Body of pancreas (tissue), 4 donors: ENCODE results near the gene ZFP69B. TPM values are rescaled to one million over a fixed set of nuclear protein-coding genes. Genes with fewer than 3 reads are reported as not detected.
"Not testable (repeated sequence)": the region's sequence is repeated elsewhere in the genome, so short reads cannot be mapped to it uniquely, and the experiment has no call there.

ENCODE experiments used
- ATAC-seq: fragments of 150-250 bp; one replicate; pipeline ENCODE4 v1.9.1; 2016
- DNase-seq, 4 donors: peaks; one replicate each; pipeline ENCODE4 v3.0.0-alpha.2; 2019
- H3K27ac ChIP-seq, 4 donors: fragments of 200-600 bp; sonication (generic); 1 replicate in 3 of 4; 2 replicates in 1 of 4; pipeline versions ENCODE4 v1.5.1 to v1.6.1; 2016 to 2019; ENCODE audit warnings: mild to moderate bottlenecking in 1 of 4, mixed read lengths in 1 of 4, moderate library complexity in 1 of 4
- H3K27me3 ChIP-seq, 2 donors: fragments of 200-600 bp; sonication (generic); one replicate each; pipeline ENCODE4 v1.6.0; 2016; ENCODE audit warnings: mild to moderate bottlenecking in 1 of 2
- H3K36me3 ChIP-seq, 2 donors: fragments of 200-600 bp; sonication (generic); replicated peaks in 1 of 2; 2 replicates each; pipeline ENCODE4 v1.5.1; 2016; ENCODE audit warnings: low read depth in 2 of 2; ENCODE audit not compliant: insufficient read depth in 1 of 2
- H3K4me1 ChIP-seq: fragments of 200-600 bp; sonication (generic); one replicate; pipeline ENCODE4 v1.6.0; 2016
- H3K4me3 ChIP-seq, 2 donors: fragments of 200-600 bp; sonication (generic); 1 replicate in 1 of 2; 2 replicates in 1 of 2; pipeline ENCODE4 v1.5.1; 2016 to 2019
- H3K9me3 ChIP-seq, 3 donors: fragments of 200-600 bp; sonication (generic); 1 replicate in 2 of 3; 2 replicates in 1 of 3; pipeline ENCODE4 v1.5.1; 2016
- POLR2A ChIP-seq, 3 donors: fragments of 450-650 bp; IDR thresholded peaks; one replicate each; pipeline ENCODE4 v1.6.1; 2016; ENCODE audit warnings: antibody characterized with exemption in 3 of 3, mild to moderate bottlenecking in 2 of 3
- WGBS, 2 donors: methylation state at CpG; one replicate each; pipeline ENCODE4 v1.1.5; 2017; 5-methylcytosine and 5-hydroxymethylcytosine counted together
- intact Hi-C: fragments of 100-400 bp; cut with DNase I; formaldehyde crosslinking; loops from one replicate; pipeline ENCODE4 v1.15.1; 2023
- total RNA-seq, 2 donors: library from RNA; depleted of rRNA; stranded (reverse); fragments of >200 nt; gene quantifications; one replicate each; pipeline ENCODE4 v1.1.0, GENCODE V29; 2016
- TF ChIP-seq, protein P1 (sequence below), 7 experiments: fragments of 450-650 bp in 4 of 7; fragments of 200-600 bp in 3 of 7; sonication (generic) in 3 of 7; IDR thresholded peaks; one replicate each; pipeline ENCODE4 v1.5.1; 2016 to 2019; ENCODE audit warnings: antibody characterized with exemption in 7 of 7

ZFP69B gene
- total RNA-seq, 2 donors from 2014 or later = 0.66 to 1.8 TPM

DNA sequence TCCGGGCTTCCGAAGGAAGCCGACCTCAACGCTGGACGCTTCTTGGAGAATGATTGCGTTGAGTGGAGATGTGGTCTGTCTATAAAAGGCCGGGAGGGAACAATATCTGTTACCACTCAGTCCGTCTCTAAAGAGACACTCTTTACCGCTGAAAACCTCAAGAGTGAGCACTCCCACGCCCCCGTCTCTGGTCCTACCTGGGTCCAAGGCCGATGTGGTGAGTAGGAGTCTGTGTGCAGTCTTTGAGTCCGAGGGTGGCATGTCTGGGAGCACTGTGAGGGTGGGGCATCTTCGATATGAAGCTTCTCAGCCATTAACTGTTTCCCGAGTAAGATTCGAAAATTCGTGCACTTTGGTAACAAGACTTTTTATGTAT, 27.4 kb downstream of the ZFP69B start:
- peak overlapping the region in 3 of 4 donors; percentile 49 to 68 (median 60) for H3K27ac ChIP-seq
- H3K27me3 ChIP-seq = no peaks in the 10 kb centered on the region
- peaks cover 8% of the 10 kb centered on the region for H3K4me1 ChIP-seq
- DNase-seq (peak in 2 of 4 donors; percentile 14), ATAC-seq (peak; percentile 34)
- no peak for TF ChIP-seq POLR2A (IDR thresholded peaks at IDR 0.05)
- TF ChIP-seq, protein P1, sequence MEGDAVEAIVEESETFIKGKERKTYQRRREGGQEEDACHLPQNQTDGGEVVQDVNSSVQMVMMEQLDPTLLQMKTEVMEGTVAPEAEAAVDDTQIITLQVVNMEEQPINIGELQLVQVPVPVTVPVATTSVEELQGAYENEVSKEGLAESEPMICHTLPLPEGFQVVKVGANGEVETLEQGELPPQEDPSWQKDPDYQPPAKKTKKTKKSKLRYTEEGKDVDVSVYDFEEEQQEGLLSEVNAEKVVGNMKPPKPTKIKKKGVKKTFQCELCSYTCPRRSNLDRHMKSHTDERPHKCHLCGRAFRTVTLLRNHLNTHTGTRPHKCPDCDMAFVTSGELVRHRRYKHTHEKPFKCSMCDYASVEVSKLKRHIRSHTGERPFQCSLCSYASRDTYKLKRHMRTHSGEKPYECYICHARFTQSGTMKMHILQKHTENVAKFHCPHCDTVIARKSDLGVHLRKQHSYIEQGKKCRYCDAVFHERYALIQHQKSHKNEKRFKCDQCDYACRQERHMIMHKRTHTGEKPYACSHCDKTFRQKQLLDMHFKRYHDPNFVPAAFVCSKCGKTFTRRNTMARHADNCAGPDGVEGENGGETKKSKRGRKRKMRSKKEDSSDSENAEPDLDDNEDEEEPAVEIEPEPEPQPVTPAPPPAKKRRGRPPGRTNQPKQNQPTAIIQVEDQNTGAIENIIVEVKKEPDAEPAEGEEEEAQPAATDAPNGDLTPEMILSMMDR (IDR thresholded peaks at IDR 0.05) = no peak
- intact Hi-C loops = no loop called here
- H3K4me3 ChIP-seq = peak overlapping the region; percentile 76 to 85
- 1 to 2% methylated on average over 7 to 17 of the region's 17 CpGs for WGBS, 2 donors
- no peaks in the 10 kb centered on the region for H3K9me3 ChIP-seq
- no peaks in the 10 kb centered on the region for H3K36me3 ChIP-seq

- Histone ChIP-seq H3K27ac (no peak overlapping the region), H3K4me3 (no peak overlapping the region), H3K36me3 (no peaks in the 10 kb centered on the region), H3K27me3 (no peaks in the 10 kb centered on the region), H3K9me3 (no peaks in the 10 kb centered on the region), H3K4me1 (peaks cover 8% of the 10 kb centered on the region)
- intact Hi-C loops = no loop called here
- TF ChIP-seq, protein P1 (IDR thresholded peaks at IDR 0.05) = no peak
- TF ChIP-seq POLR2A (IDR thresholded peaks at IDR 0.05) = no peak
- no peak for DNase-seq
- ATAC-seq = no peak
- 28 to 33% methylated on average over 2 of the region's 2 CpGs for WGBS, 2 donors
These were observed 28.0 kb downstream of the ZFP69B start for GRCh38 chr1:40478276-40478675.

DNA sequence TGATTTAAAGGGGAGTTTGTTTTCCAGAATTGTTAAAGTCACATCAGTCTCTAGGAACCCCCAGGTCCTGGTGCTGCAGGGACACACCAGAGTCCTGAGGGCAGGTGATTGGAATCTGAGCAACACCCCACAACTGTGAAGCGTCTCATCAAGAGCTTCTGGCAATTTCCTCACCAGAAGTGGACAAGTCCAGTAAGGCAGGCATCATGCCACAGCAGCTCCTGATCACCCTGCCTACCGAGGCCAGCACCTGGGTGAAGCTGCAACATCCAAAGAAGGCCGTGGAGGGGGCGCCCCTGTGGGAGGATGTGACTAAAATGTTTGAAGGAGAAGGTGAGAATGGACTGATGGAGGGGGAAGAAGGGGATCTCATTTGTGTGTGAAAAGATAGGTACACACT, 28.9 kb downstream of the ZFP69B start:
- intact Hi-C loops = no loop called here

DNA sequence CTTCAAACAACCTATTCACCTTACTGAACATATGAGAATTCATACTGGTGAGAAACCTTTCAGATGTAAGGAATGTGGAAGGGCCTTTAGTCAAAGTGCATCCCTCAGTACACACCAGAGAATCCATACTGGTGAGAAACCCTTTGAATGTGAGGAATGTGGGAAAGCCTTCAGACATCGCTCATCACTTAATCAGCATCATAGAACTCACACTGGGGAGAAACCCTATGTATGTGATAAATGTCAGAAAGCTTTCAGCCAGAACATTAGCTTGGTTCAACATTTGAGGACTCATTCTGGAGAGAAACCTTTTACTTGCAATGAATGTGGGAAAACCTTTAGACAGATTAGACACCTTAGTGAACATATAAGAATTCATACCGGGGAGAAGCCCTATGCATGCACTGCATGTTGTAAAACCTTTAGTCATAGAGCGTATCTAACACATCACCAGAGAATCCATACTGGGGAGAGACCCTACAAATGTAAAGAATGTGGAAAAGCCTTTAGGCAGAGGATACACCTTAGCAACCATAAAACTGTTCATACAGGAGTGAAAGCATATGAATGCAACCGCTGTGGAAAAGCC, 45.1 kb downstream of the ZFP69B start:
- no peak overlapping the region for H3K4me3 ChIP-seq
- H3K4me1 ChIP-seq = no peaks in the 10 kb centered on the region
- intact Hi-C loops = no loop called here
- WGBS, 2 donors = 94 to 98% methylated on average over 4 of the region's 4 CpGs
- no peaks in the 10 kb centered on the region for H3K27me3 ChIP-seq
- DNase-seq = no peak
- no peak for ATAC-seq
- H3K9me3 ChIP-seq = peaks cover 0 to 24% (median 0%) of the 10 kb centered on the region in 3 donors
- H3K27ac ChIP-seq = no peak overlapping the region
- H3K36me3 ChIP-seq = peaks cover 14 to 16% of the 10 kb centered on the region in 2 donors
- TF ChIP-seq, protein P1 (IDR thresholded peaks at IDR 0.05) = no peak
- TF ChIP-seq POLR2A (IDR thresholded peaks at IDR 0.05) = no peak

More for the DNA sequence above, 28.9 kb downstream of the ZFP69B start:
- no peak overlapping the region for H3K27ac ChIP-seq
- DNase-seq (no peak), ATAC-seq (no peak)
- H3K27me3 ChIP-seq = no peaks in the 10 kb centered on the region
- no peaks in the 10 kb centered on the region for H3K9me3 ChIP-seq
- TF ChIP-seq, protein P1 (IDR thresholded peaks at IDR 0.05) = no peak
- TF ChIP-seq POLR2A (IDR thresholded peaks at IDR 0.05) = no peak
- WGBS, 2 donors = 85 to 91% methylated on average over 3 to 4 of the region's 4 CpGs
- H3K4me1 ChIP-seq = peaks cover 8% of the 10 kb centered on the region
- H3K4me3 ChIP-seq = no peak overlapping the region
- H3K36me3 ChIP-seq = no peaks in the 10 kb centered on the region

GRCh38 chr1:40502651-40503050, 52.4 kb downstream of the ZFP69B start:
- intact Hi-C loops, H3K27ac ChIP-seq: not testable (repeated sequence)

More at GRCh38 chr1:40502651-40503050, 52.4 kb downstream of the ZFP69B start:
- H3K4me3 ChIP-seq, ATAC-seq, H3K27me3 ChIP-seq, H3K4me1 ChIP-seq, DNase-seq, H3K36me3 ChIP-seq: not testable (repeated sequence)
- 91 to 98% methylated on average over 4 of the region's 4 CpGs for WGBS, 2 donors
- peaks cover 0 to 18% (median 0%) of the 10 kb centered on the region in 3 donors for H3K9me3 ChIP-seq
